IMR-90 (cell line): ENCODE results near the gene PDK1. TPM values are rescaled to one million over a fixed set of nuclear protein-coding genes. Genes with fewer than 3 reads are reported as not detected.
A peak's percentile ranks its signal among the peaks of the same experiment; 100 is the strongest.

Experiments
- ATAC-seq: fragments of 200-7000 bp; cut with Tn5 transposase; 2 replicates; pipeline ENCODE4 v1.9.1; 2020; ENCODE audit warnings: low read depth, mild to moderate bottlenecking, moderate library complexity
- BruUV-seq: library from RNA; stranded (reverse); fragments of 400-500 nt; replicated peaks from 2 replicates; lab custom pipeline; 2021; lab: Mats Ljungman, UMichigan
- CTCF ChIA-PET: fragments of 300-600 bp; formaldehyde crosslinking; extraction: SDS; loops from one replicate; lab custom pipeline; 2021; ENCODE audit warnings: antibody characterized with exemption; lab: Yijun Ruan, JAX
- POLR2A ChIA-PET: fragments of 300-600 bp; sonication (Branson Sonifier 250); formaldehyde crosslinking; loops from one replicate; lab custom pipeline; 2022; ENCODE audit warnings: antibody characterized with exemption; ENCODE audit not compliant: unreplicated experiment; lab: Charles Lee
- DNase-seq: peaks from one replicate; pipeline ENCODE4 v3.0.0; 2013
- H2AFZ ChIP-seq: replicated peaks from 2 replicates; pipeline ENCODE3; 2013; ENCODE audit warnings: low read length, mild to moderate bottlenecking; ENCODE audit not compliant: poor library complexity
- H2AK5ac ChIP-seq: 2 replicates; pipeline ENCODE4 v1.6.1; 2013; ENCODE audit warnings: low read depth, low read length, inconsistent platforms
- H2AK9ac ChIP-seq: replicated peaks from 2 replicates; pipeline ENCODE3; 2013; ENCODE audit warnings: mild to moderate bottlenecking, low read depth, low read length, moderate library complexity; ENCODE audit not compliant: poor library complexity
- H2BK120ac ChIP-seq: 2 replicates; pipeline ENCODE4 v1.6.1; 2013; ENCODE audit warnings: low read depth, low read length, inconsistent platforms
- H2BK15ac ChIP-seq: 3 replicates; pipeline ENCODE4 v1.6.1; 2013; ENCODE audit warnings: low read depth, low read length, inconsistent platforms
- H2BK20ac ChIP-seq: 2 replicates; pipeline ENCODE4 v1.6.1; 2013; ENCODE audit warnings: low read depth, mild to moderate bottlenecking, inconsistent platforms, low read length, moderate library complexity
- H2BK5ac ChIP-seq: 2 replicates; pipeline ENCODE4 v1.6.1; 2013; ENCODE audit warnings: mild to moderate bottlenecking, low read depth, low read length, inconsistent platforms; ENCODE audit not compliant: poor library complexity, severe bottlenecking
- H3K14ac ChIP-seq: replicated peaks from 2 replicates; pipeline ENCODE4 v1.6.1; 2013; ENCODE audit warnings: low read depth, low read length, inconsistent platforms
- H3K18ac ChIP-seq: 2 replicates; pipeline ENCODE4 v1.6.1; 2013; ENCODE audit warnings: low read depth, low read length, control low read depth
- H3K23ac ChIP-seq: 2 replicates; pipeline ENCODE4 v1.6.1; 2013; ENCODE audit warnings: low read depth, low read length, inconsistent platforms
- H3K27ac ChIP-seq: 2 replicates; pipeline ENCODE4 v1.5.1; 2013; ENCODE audit warnings: mild to moderate bottlenecking, control low read depth, low read length; ENCODE audit not compliant: insufficient read depth
- H3K27me3 ChIP-seq: 2 replicates; pipeline ENCODE4 v1.6.1; 2013; ENCODE audit warnings: low read length; ENCODE audit not compliant: control insufficient read depth, insufficient read depth
- H3K36me3 ChIP-seq: 2 replicates; pipeline ENCODE4 v1.6.1; 2013; ENCODE audit warnings: low read length, mixed read lengths; ENCODE audit not compliant: control insufficient read depth, insufficient read depth
- H3K4ac ChIP-seq: 2 replicates; pipeline ENCODE4 v1.6.1; 2013; ENCODE audit warnings: low read depth, low read length, inconsistent platforms
- H3K4me1 ChIP-seq: 2 replicates; pipeline ENCODE4 v1.6.1; 2013; ENCODE audit warnings: low read length, mixed read lengths; ENCODE audit not compliant: control insufficient read depth, insufficient read depth
- H3K4me2 ChIP-seq: 2 replicates; pipeline ENCODE4 v1.6.1; 2013; ENCODE audit warnings: low read depth, mild to moderate bottlenecking, control low read depth, low read length, moderate library complexity
- H3K4me3 ChIP-seq: 2 replicates; pipeline ENCODE4 v1.5.1; 2013; ENCODE audit warnings: low read depth, mild to moderate bottlenecking, control low read depth, low read length, moderate library complexity; ENCODE audit not compliant: insufficient read depth
- H3K56ac ChIP-seq: 2 replicates; pipeline ENCODE4 v1.6.1; 2013; ENCODE audit warnings: low read length, inconsistent platforms; ENCODE audit not compliant: insufficient read depth; ENCODE audit errors: extremely low read depth
- H3K79me1 ChIP-seq, 2 experiments: 2 replicates each; pipeline ENCODE4 v1.6.1; 2013; ENCODE audit warnings: low read length in 2 of 2, inconsistent platforms in 1 of 2, low read depth in 1 of 2
- H3K9ac ChIP-seq: 2 replicates; pipeline ENCODE4 v1.6.1; 2013; ENCODE audit warnings: low read depth, low read length, control low read depth
- H3K9me1 ChIP-seq: 2 replicates; pipeline ENCODE4 v1.6.1; 2013; ENCODE audit warnings: low read length, inconsistent platforms; ENCODE audit not compliant: insufficient read depth
- H3K9me3 ChIP-seq: 2 replicates; pipeline ENCODE4 v1.6.1; 2013; ENCODE audit warnings: low read length; ENCODE audit not compliant: control insufficient read depth, insufficient read depth
- H4K20me1 ChIP-seq: 2 replicates; pipeline ENCODE4 v1.6.1; 2013; ENCODE audit warnings: low read length, inconsistent platforms; ENCODE audit not compliant: insufficient read depth
- H4K5ac ChIP-seq: 2 replicates; pipeline ENCODE4 v1.6.1; 2013; ENCODE audit warnings: mild to moderate bottlenecking, low read depth, low read length, control low read depth
- H4K8ac ChIP-seq, 2 experiments: 2 replicates each; pipeline ENCODE4 v1.6.1; 2013; ENCODE audit warnings: low read depth in 2 of 2, low read length in 2 of 2, control low read depth in 1 of 2, inconsistent platforms in 1 of 2
- H4K91ac ChIP-seq: 2 replicates; pipeline ENCODE4 v1.6.1; 2013; ENCODE audit warnings: low read depth, low read length, inconsistent platforms; ENCODE audit not compliant: insufficient read depth
- CEBPB ChIP-seq: IDR thresholded peaks from 2 replicates; pipeline ENCODE4 v1.6.1; 2012; ENCODE audit warnings: low read depth, low read length, improper control_type of control experiment
- CHD1 ChIP-seq: IDR thresholded peaks from 2 replicates; pipeline ENCODE4 v1.6.1; 2012; ENCODE audit warnings: low read depth, low read length, improper control_type of control experiment
- ELK1 ChIP-seq: fragments of 150-350 bp; IDR thresholded peaks from 2 replicates; pipeline ENCODE4 v1.6.1; 2016; ENCODE audit warnings: low read depth, mild to moderate bottlenecking, low read length, moderate library complexity, borderline replicate concordance
- FOS ChIP-seq: fragments of 150-350 bp; IDR thresholded peaks from 2 replicates; pipeline ENCODE4 v1.6.1; 2016; ENCODE audit warnings: low read depth, low read length
- MAFK ChIP-seq: IDR thresholded peaks from 2 replicates; pipeline ENCODE4 v1.6.1; 2012; ENCODE audit warnings: low read depth, low read length, improper control_type of control experiment
- MAZ ChIP-seq: IDR thresholded peaks from 2 replicates; pipeline ENCODE4 v1.6.1; 2012; ENCODE audit warnings: low read depth, mild to moderate bottlenecking, low read length, improper control_type of control experiment, moderate library complexity, borderline replicate concordance
- MXI1 ChIP-seq: IDR thresholded peaks from 2 replicates; pipeline ENCODE4 v1.6.1; 2012; ENCODE audit warnings: low read depth, mild to moderate bottlenecking, low read length, moderate library complexity, borderline replicate concordance
- NFE2L2 ChIP-seq: fragments of 150-350 bp; IDR thresholded peaks from 2 replicates; pipeline ENCODE4 v1.6.1; 2016; ENCODE audit warnings: low read depth, mild to moderate bottlenecking, low read length
- WGBS, 2 experiments: methylation state at CpG; one replicate each; pipeline versions ENCODE4 v1.1.5 to v1.1.7; 2013; ENCODE audit warnings: missing lambda C conversion rate in 2 of 2; ENCODE audit not compliant: insufficient read length in 1 of 2; ENCODE audit errors: extremely low coverage in 2 of 2; 5-methylcytosine and 5-hydroxymethylcytosine counted together
- dilution Hi-C: fragments of 300-500 bp; cut with HindIII; formaldehyde crosslinking; loops from one replicate; pipeline ENCODE4 v1.14.3; 2018; ENCODE audit warnings: low sequenced_read_pairs; ENCODE audit not compliant: unreplicated experiment
- in situ Hi-C: fragments of 300-500 bp; cut with MboI; formaldehyde crosslinking; loops from 3 replicates; pipeline ENCODE4 v1.14.3; 2019; ENCODE audit warnings: low sequenced_read_pairs, inconsistent platforms, mixed read lengths
- intact Hi-C: fragments of 100-400 bp; cut with micrococcal nuclease; formaldehyde crosslinking; loops from 2 replicates; pipeline ENCODE4 v1.10.0; 2022
- polyA plus RNA-seq, 3 experiments: library from polyadenylated mRNA; depleted of rRNA; stranded (reverse); fragments of >200 nt; gene quantifications; 2 replicates each; pipeline ENCODE4 v1.2.3, GENCODE V29; 2012; ENCODE audit warnings: low replicate concordance in 1 of 3
- total RNA-seq: library from RNA; depleted of rRNA; stranded (reverse); fragments of >200 nt; gene quantifications from 2 replicates; pipeline ENCODE4 v1.2.3, GENCODE V29; 2012
- TF ChIP-seq, protein P1 (sequence below): fragments of 150-350 bp; IDR thresholded peaks from 2 replicates; pipeline ENCODE4 v1.6.1; 2017; ENCODE audit warnings: mild to moderate bottlenecking, antibody characterized with exemption, low read length, low read depth

Gene PDK1
- total and polyA plus RNA-seq, 2 of the 4 experiments (the other 2 are of a cell fraction): 38.1 to 85.9 TPM

DNA sequence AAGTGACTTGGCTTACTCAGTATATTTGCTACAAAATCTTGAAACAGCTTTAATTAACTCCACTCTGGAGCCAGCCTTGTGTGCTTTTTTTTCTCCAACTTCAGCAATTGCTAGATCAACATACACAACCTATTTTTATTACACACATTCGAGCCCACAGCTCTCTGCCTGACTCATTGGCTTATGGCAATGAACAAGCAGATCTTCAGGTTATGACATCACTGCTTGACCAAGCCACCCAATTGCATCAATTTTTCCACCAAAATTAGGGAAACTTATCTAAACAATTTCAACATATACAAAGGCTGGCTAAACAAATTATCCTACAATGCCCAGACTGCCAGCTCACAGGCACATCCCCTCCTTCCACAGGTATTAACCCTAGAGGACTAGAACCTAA lies 39.6 kb upstream of the PDK1 start:
- Histone ChIP-seq H3K27me3 (no peaks in the 10 kb centered on the region), H4K8ac (no peak overlapping the region), H2BK5ac (peak overlapping the region; percentile 36), H2AK5ac (no peak overlapping the region), H2BK20ac (no peak overlapping the region; the same call in 1 of the 2 replicates), H3K9ac (no peak overlapping the region), H3K79me1 (peaks cover 0 to 13% of the 10 kb centered on the region in 2 experiments; a peak in 2 of 4 replicates), H4K20me1 (no peaks in the 10 kb centered on the region), H3K9me3 (peaks cover 21% of the 10 kb centered on the region), H2BK120ac (no peak overlapping the region), H2AFZ (no peak overlapping the region), H3K14ac (no peak overlapping the region), H3K27ac (no peak overlapping the region), H4K5ac (no peak overlapping the region), H3K4me2 (peak overlapping the region; percentile 8; the same call in 1 of the 2 replicates), H3K18ac (no peak overlapping the region), H3K4me1 (no peaks in the 10 kb centered on the region; the same call in 1 of the 2 replicates), H3K9me1 (no peaks in the 10 kb centered on the region), H3K23ac (no peak overlapping the region), H3K56ac (no peak overlapping the region), H3K4me3 (no peak overlapping the region), H3K36me3 (no peaks in the 10 kb centered on the region; the same call in 1 of the 2 replicates), H3K4ac (no peak overlapping the region), H4K91ac (no peak overlapping the region), H2AK9ac (no peak overlapping the region), H2BK15ac (no peak overlapping the region)
- intact Hi-C loops: loop anchor here (5.0 kb wide), 1 partner anchor 36 kb away; no protein-coding TSS in a partner anchor
- ChIA-PET CTCF (no interaction called here), POLR2A (no interaction called here)
- TF ChIP-seq CHD1 (no peak), MAFK (peak; percentile 38; the same call in 1 of the 2 replicates), MAZ (no peak), ELK1 (no peak), FOS (0 out of 2 replicates have a peak, but pooled peaks have one; percentile 20), CEBPB (peak; percentile 82; the same call in 1 of the 2 replicates), MXI1 (no peak), NFE2L2 (peak; percentile 90)
- TF ChIP-seq, protein P1, sequence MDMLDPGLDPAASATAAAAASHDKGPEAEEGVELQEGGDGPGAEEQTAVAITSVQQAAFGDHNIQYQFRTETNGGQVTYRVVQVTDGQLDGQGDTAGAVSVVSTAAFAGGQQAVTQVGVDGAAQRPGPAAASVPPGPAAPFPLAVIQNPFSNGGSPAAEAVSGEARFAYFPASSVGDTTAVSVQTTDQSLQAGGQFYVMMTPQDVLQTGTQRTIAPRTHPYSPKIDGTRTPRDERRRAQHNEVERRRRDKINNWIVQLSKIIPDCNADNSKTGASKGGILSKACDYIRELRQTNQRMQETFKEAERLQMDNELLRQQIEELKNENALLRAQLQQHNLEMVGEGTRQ: no peak
- in situ Hi-C loops: no loop called here
- peak; percentile 93 for DNase-seq
- dilution Hi-C loops: no loop called here
- BruUV-seq: no TSS peak
- whole genome bisulfite sequencing, 2 experiments: 0% methylated on average over 1 of the region's 1 CpG; no CpG with 5 or more reads in 1 of the 2 experiments
- ATAC-seq: peak; percentile 73
